Activated CD4-positive, alpha-beta T cell treated with anti-CD3 and anti-CD28 coated beads, Interleukin-2, amount 10 ng/mL, durations not matched to agents 24 days and 14 days (primary cell): ENCODE measurements around the gene GIMAP1. TPM values are rescaled to one million over a fixed set of nuclear protein-coding genes. Genes with fewer than 3 reads are reported as not detected.
"Not testable (repeated sequence)": the region's sequence is repeated elsewhere in the genome, so short reads cannot be mapped to it uniquely, and the experiment has no call there.

ENCODE experiments used
- DNase-seq: peaks from one replicate; pipeline ENCODE4 v3.0.0; 2022
- H3K27ac Mint-ChIP-seq: one replicate; pipeline ENCODE4 v1.8.0; 2022; ENCODE audit warnings: mild to moderate bottlenecking, mixed read lengths
- H3K27me3 Mint-ChIP-seq: one replicate; pipeline ENCODE4 v1.8.0; 2022; ENCODE audit warnings: mixed read lengths
- H3K36me3 Mint-ChIP-seq: one replicate; pipeline ENCODE4 v1.8.0; 2022; ENCODE audit warnings: low read depth, mild to moderate bottlenecking, mixed read lengths
- H3K4me1 Mint-ChIP-seq: one replicate; pipeline ENCODE4 v1.8.0; 2021; ENCODE audit warnings: mixed read lengths
- H3K4me3 Mint-ChIP-seq: one replicate; pipeline ENCODE4 v1.8.0; 2022; ENCODE audit warnings: mild to moderate bottlenecking, moderate library complexity, mixed read lengths
- H3K9me3 Mint-ChIP-seq: one replicate; pipeline ENCODE4 v1.8.0; 2021; ENCODE audit warnings: mixed read lengths
- intact Hi-C: fragments of 100-400 bp; cut with micrococcal nuclease; formaldehyde crosslinking; loops from one replicate; pipeline ENCODE4 v1.15.1; 2023
- total RNA-seq: library from RNA; stranded (reverse); gene quantifications from 2 replicates; pipeline ENCODE4 v1.2.3, GENCODE V29; 2022

GIMAP1 gene
- 4.9 and 6.0 TPM in 2 replicates for total RNA-seq

GRCh38 chr7:150716368-150716767 is at the start of gene GIMAP1:
Gene GIMAP1, plus strand, starts transcription at chr7:150716613. Its CDS starts 2,435 bp downstream, at chr7:150719048.
- H3K4me1 Mint-ChIP-seq: peaks cover 52% of the 10 kb centered on the region
- H3K36me3 Mint-ChIP-seq: peaks cover 62% of the 10 kb centered on the region
- H3K27ac Mint-ChIP-seq: peak within 1 kb of the TSS; percentile 87

DNA sequence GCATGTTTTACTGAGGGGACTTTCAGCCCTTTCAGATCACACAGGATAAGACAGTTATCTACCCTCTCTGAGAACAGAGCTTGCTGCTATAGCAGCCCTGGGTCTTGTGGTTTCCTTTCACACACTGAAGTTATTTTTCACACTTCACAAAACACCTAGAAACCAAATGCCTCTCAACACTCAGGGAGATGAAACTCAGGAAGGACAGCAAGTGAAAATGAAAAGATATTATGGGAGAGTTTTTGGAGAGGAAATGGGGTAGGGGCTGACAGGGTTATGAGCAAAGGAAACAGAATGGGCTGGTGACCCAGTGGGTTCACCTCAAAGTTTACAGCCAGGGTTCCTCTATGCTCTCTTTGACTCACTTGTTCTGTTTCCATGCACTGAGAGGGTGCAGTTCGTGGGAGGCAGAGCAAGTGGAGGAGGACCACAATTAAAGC is 47.9 kb upstream of the GIMAP1 start:
- intact Hi-C loops: loop anchor here (1.0 to 2.0 kb wide), 9 partner anchors 8 to 218 kb away; partner anchors contain the start of genes GIMAP1, GIMAP2, GIMAP7 and GIMAP8

More at GRCh38 chr7:150716368-150716767, at the start of gene GIMAP1:
- peaks cover 16% of the 10 kb centered on the region for H3K9me3 Mint-ChIP-seq
- H3K27me3 Mint-ChIP-seq: no peaks in the 10 kb centered on the region
- H3K4me3 Mint-ChIP-seq: peak within 1 kb of the TSS; percentile 89
- intact Hi-C loops: loop anchor here (1.0 to 5.0 kb wide), 4 partner anchors 30 to 84 kb away; partner anchors contain the start of gene GIMAP6
- peak; percentile 91 for DNase-seq

DNA sequence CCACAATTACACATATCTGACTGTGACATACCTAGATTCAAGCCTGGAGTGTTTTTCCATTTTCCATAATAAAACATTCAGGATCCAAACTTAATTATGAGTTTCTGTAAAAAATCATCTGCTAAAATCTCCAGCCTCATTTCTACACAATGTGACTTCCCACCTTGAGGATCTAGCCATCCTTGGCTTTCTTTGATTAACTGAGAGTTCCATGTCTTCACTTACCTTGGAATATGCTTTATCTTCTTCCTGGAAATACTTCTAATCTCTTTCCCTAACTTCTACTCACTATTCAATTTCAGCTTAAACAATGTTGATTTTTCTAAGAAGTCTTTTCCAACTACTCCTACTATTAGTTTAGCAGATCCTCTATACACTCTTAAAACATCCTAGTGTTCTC is 47.4 kb upstream of the GIMAP1 start:
- Mint-ChIP-seq H3K27me3 (no peaks in the 10 kb centered on the region), H3K36me3 (peaks cover 21% of the 10 kb centered on the region), H3K9me3 (peaks cover 8% of the 10 kb centered on the region), H3K4me1 (peaks cover 65% of the 10 kb centered on the region), H3K4me3 (peak overlapping the region; percentile 43), H3K27ac (peak overlapping the region; percentile 93)
- DNase-seq: no peak
- intact Hi-C loops: loop anchor here (1.0 to 2.0 kb wide), 9 partner anchors 7 to 218 kb away; partner anchors contain the start of genes GIMAP1, GIMAP2, GIMAP7 and GIMAP8

More for the DNA sequence above, 47.9 kb upstream of the GIMAP1 start:
- H3K27me3 Mint-ChIP-seq: no peaks in the 10 kb centered on the region
- peaks cover 8% of the 10 kb centered on the region for H3K9me3 Mint-ChIP-seq
- peaks cover 18% of the 10 kb centered on the region for H3K36me3 Mint-ChIP-seq
- peak overlapping the region; percentile 93 for H3K27ac Mint-ChIP-seq
- DNase-seq: peak; percentile 91
- H3K4me3 Mint-ChIP-seq: peak overlapping the region; percentile 43
- peaks cover 69% of the 10 kb centered on the region for H3K4me1 Mint-ChIP-seq

DNA sequence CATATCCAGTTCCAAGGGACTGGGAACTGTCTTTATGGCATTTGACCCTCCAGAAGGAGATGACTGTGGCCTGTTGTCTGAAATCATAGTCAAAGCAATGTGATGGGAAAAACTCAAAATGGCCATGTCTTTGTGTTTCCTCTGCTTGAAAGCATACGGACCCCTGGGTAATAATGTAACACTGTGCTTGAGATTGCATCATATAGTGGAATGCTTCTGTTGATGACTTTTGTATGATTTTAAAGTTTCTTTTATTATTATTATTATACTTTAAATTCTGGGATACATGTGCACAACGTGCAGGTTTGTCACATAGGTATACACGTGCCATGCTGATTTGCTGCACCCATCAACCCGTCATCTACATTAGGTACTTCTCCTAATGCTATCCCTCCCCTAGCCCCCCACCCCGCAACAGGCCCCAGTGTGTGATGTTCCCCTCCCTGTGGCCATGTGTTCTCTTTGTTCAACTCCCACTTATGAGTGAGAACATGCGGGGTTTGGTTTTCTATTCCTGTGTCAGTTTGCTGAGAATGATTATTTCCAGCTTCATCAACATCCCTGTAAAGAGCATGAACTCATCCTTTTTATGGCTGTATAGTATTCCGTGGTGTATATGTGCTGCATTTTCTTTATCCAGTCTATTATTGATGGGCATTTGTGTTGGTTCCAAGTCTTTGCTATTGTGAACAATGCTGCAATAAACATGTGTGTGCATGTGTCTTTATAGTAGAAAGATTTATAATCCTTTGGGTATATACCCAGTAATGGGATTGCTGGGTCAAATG is 44.4 kb upstream of the GIMAP1 start:
- intact Hi-C loops, DNase-seq, H3K9me3 Mint-ChIP-seq, H3K27ac Mint-ChIP-seq, H3K27me3 Mint-ChIP-seq, H3K4me3 Mint-ChIP-seq: not testable (repeated sequence)
- H3K36me3 Mint-ChIP-seq: peaks cover 25% of the 10 kb centered on the region
- peaks cover 57% of the 10 kb centered on the region for H3K4me1 Mint-ChIP-seq

DNA sequence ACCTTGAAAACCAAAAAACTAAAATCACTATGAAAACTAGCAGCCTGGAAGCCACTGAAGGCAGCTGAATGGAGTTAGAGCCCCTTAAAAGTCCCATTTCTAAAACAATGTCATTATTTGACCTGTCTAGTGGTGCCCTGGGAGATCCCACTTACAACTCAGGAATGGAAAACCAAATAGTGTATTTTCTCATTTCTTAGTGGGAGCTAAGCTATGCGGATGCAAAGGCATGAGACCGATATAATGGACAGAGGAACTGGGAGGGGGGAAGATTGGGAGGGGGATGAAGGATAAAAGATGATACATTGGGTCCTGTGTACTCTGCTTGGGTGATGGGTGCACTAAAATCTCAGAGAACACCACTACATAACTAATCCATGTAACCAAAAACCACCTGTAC is 40.7 kb upstream of the GIMAP1 start:
- Mint-ChIP-seq H3K36me3 (peaks cover 38% of the 10 kb centered on the region), H3K4me1 (peaks cover 64% of the 10 kb centered on the region), H3K27ac (peak overlapping the region; percentile 76), H3K9me3 (peaks cover 15% of the 10 kb centered on the region), H3K4me3 (peak overlapping the region; percentile 65), H3K27me3 (no peaks in the 10 kb centered on the region)
- peak; percentile 57 for DNase-seq
- intact Hi-C loops: loop anchor here (1.0 kb wide), 1 partner anchor 7 kb away; no protein-coding TSS in a partner anchor

- Mint-ChIP-seq H3K36me3 (peaks cover 40% of the 10 kb centered on the region), H3K27ac (peak overlapping the region; percentile 80), H3K4me3 (peak overlapping the region; percentile 70), H3K9me3 (peaks cover 15% of the 10 kb centered on the region), H3K4me1 (peaks cover 62% of the 10 kb centered on the region)
- peak; percentile 64 for DNase-seq
- H3K27me3 Mint-ChIP-seq: not testable (repeated sequence)
- intact Hi-C loops: loop anchor here (1.0 kb wide), 1 partner anchor 8 kb away; no protein-coding TSS in a partner anchor
Measured at GRCh38 chr7:150676276-150676675, 40.1 kb upstream of the GIMAP1 start.

GRCh38 chr7:150676854-150677253 is 39.6 kb upstream of the GIMAP1 start:
- not testable (repeated sequence) for H3K27me3 Mint-ChIP-seq
- DNase-seq: peak; percentile 84
- Mint-ChIP-seq H3K4me1 (peaks cover 61% of the 10 kb centered on the region), H3K27ac (peak overlapping the region; percentile 80), H3K9me3 (peaks cover 15% of the 10 kb centered on the region), H3K4me3 (peak overlapping the region; percentile 70), H3K36me3 (peaks cover 41% of the 10 kb centered on the region)
- intact Hi-C loops: loop anchor here (1.0 kb wide), 1 partner anchor 9 kb away; no protein-coding TSS in a partner anchor

DNA sequence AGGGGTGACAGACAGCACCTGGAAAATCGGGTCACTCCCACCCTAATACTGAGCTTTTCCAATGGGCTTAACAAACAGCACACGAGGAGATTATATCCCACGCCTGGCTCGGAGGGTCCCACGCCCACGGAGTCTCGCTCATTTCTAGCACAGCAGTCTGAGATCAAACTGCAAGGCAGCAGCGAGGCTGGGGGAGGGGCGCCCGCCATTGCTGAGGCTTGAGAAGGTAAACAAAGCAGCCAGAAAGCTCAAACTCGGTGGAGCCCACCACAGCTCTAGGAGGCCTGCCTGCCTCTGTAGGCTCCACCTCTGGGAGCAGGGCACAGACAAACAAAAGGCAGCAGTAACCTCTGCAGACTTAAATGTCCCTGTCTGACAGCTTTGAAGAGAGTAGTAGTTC is 37.8 kb upstream of the GIMAP1 start:
- intact Hi-C loops, H3K27me3 Mint-ChIP-seq: not testable (repeated sequence)
- DNase-seq: peak; percentile 77
- Mint-ChIP-seq H3K36me3 (peaks cover 49% of the 10 kb centered on the region), H3K9me3 (peaks cover 25% of the 10 kb centered on the region), H3K4me3 (peak overlapping the region; percentile 83), H3K4me1 (peaks cover 66% of the 10 kb centered on the region), H3K27ac (peak overlapping the region; percentile 93)

GRCh38 chr7:150680364-150680763 is 36.0 kb upstream of the GIMAP1 start:
- intact Hi-C loops: not testable (repeated sequence)
- H3K36me3 Mint-ChIP-seq: peaks cover 46% of the 10 kb centered on the region
- H3K4me1 Mint-ChIP-seq: peaks cover 74% of the 10 kb centered on the region

GRCh38 chr7:150685219-150686029 is 31.0 kb upstream of the GIMAP1 start, which contains the start of gene GIMAP2:
Gene GIMAP2, plus strand, starts transcription at chr7:150685706. Its CDS starts 1,354 bp downstream, at chr7:150687060.
- peaks cover 26% of the 10 kb centered on the region for H3K9me3 Mint-ChIP-seq
- intact Hi-C loops: loop anchor here (1.0 to 5.0 kb wide), 7 partner anchors 17 to 235 kb away; partner anchors contain the start of genes GIMAP1, GIMAP4 and GIMAP8
- peak within 1 kb of the TSS; percentile 99 for H3K27ac Mint-ChIP-seq
- H3K4me3 Mint-ChIP-seq: peak within 1 kb of the TSS; percentile 98
- peaks cover 65% of the 10 kb centered on the region for H3K36me3 Mint-ChIP-seq
- DNase-seq: peak; percentile 83
- peaks cover 65% of the 10 kb centered on the region for H3K4me1 Mint-ChIP-seq
- no peaks in the 10 kb centered on the region for H3K27me3 Mint-ChIP-seq

More at GRCh38 chr7:150680364-150680763, 36.0 kb upstream of the GIMAP1 start:
- Mint-ChIP-seq H3K27ac (peak overlapping the region; percentile 25), H3K9me3 (peaks cover 25% of the 10 kb centered on the region)
- H3K4me3 Mint-ChIP-seq, DNase-seq, H3K27me3 Mint-ChIP-seq: not testable (repeated sequence)

GRCh38 chr7:150686030-150686631 is 30.3 kb upstream of the GIMAP1 start:
- Mint-ChIP-seq H3K27me3 (no peaks in the 10 kb centered on the region), H3K9me3 (peaks cover 32% of the 10 kb centered on the region), H3K27ac (peak overlapping the region; percentile 99), H3K4me1 (peaks cover 64% of the 10 kb centered on the region), H3K36me3 (peaks cover 66% of the 10 kb centered on the region), H3K4me3 (peak overlapping the region; percentile 98)
- peak; percentile 77 for DNase-seq
- intact Hi-C loops: loop anchor here (2.0 to 5.0 kb wide), 3 partner anchors 31 to 119 kb away; partner anchors contain the start of genes GIMAP1 and GIMAP4

- Mint-ChIP-seq H3K9me3 (peaks cover 20% of the 10 kb centered on the region), H3K4me1 (peaks cover 52% of the 10 kb centered on the region), H3K27ac (peak overlapping the region; percentile 84), H3K27me3 (no peaks in the 10 kb centered on the region), H3K36me3 (peaks cover 69% of the 10 kb centered on the region), H3K4me3 (peak overlapping the region; percentile 98)
- intact Hi-C loops: loop anchor here (5.0 kb wide), 1 partner anchor 121 kb away; the partner anchor contains the start of gene GIMAP4
- no peak for DNase-seq
Measured at GRCh38 chr7:150688630-150689029, 27.8 kb upstream of the GIMAP1 start.

DNA sequence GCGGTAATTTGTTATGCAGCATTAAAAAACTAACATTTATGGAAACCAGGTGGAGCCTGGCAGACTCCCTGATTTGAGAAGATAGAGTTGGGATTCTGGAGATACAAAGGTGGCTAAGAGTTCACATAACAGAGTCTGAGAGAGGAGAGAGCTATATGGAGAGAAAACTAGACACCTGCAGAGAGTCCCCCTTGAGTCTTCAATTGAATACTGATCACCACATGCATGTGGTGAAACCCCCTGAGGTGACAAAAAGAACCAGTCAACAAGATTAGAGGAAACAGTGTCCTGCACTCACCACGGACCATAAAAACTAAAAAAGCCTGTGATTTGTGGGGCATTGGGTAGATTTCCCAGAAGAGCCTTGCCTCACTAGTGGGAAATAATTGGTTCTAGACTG is 20.8 kb upstream of the GIMAP1 start:
- no peaks in the 10 kb centered on the region for H3K27me3 Mint-ChIP-seq
- H3K4me1 Mint-ChIP-seq: peaks cover 14% of the 10 kb centered on the region
- intact Hi-C loops: no loop called here
- H3K36me3 Mint-ChIP-seq: peaks cover 77% of the 10 kb centered on the region
- no peak overlapping the region for H3K27ac Mint-ChIP-seq
- DNase-seq: no peak
- no peak overlapping the region for H3K4me3 Mint-ChIP-seq
- H3K9me3 Mint-ChIP-seq: peaks cover 30% of the 10 kb centered on the region
